KMS-11 (cell line): ENCODE measurements around the gene POLR3K.
"Not testable (repeated sequence)": the region's sequence is repeated elsewhere in the genome, so short reads cannot be mapped to it uniquely, and the experiment has no call there.

Source experiments
- H2AFZ ChIP-seq: fragments of 200-600 bp; sonication (generic); 2 replicates; pipeline ENCODE4 v1.6.1; 2016; ENCODE audit warnings: antibody characterized with exemption, mixed run types, low read depth
- H3K27ac ChIP-seq: fragments of 200-600 bp; sonication (generic); 2 replicates; pipeline ENCODE4 v1.6.1; 2016; ENCODE audit warnings: mild to moderate bottlenecking, mixed run types
- H3K27me3 ChIP-seq: fragments of 200-600 bp; sonication (generic); 2 replicates; pipeline ENCODE4 v1.6.1; 2017; ENCODE audit warnings: mild to moderate bottlenecking, low read depth, mixed run types, moderate library complexity; ENCODE audit not compliant: insufficient read depth
- H3K36me3 ChIP-seq: fragments of 200-600 bp; sonication (generic); 2 replicates; pipeline ENCODE4 v1.6.1; 2017; ENCODE audit warnings: mild to moderate bottlenecking, mixed run types; ENCODE audit not compliant: insufficient read depth
- H3K4me1 ChIP-seq: fragments of 200-600 bp; sonication (generic); 2 replicates; pipeline ENCODE4 v1.6.1; 2016; ENCODE audit warnings: mild to moderate bottlenecking, low read depth, mixed run types; ENCODE audit not compliant: poor library complexity, severe bottlenecking
- H3K4me2 ChIP-seq: fragments of 200-600 bp; sonication (generic); 2 replicates; pipeline ENCODE4 v1.7.0; 2016; ENCODE audit warnings: mild to moderate bottlenecking, mixed run types
- H3K4me3 ChIP-seq: fragments of 200-600 bp; sonication (generic); IDR thresholded peaks from 2 replicates; pipeline ENCODE4 v1.6.1; 2017; ENCODE audit warnings: low read depth, low read length, mixed read lengths; ENCODE audit not compliant: insufficient read depth
- H3K79me2 ChIP-seq: fragments of 200-600 bp; sonication (generic); 2 replicates; pipeline ENCODE4 v1.6.1; 2016; ENCODE audit warnings: low read depth, mixed run types; ENCODE audit not compliant: insufficient read depth
- H3K9ac ChIP-seq: fragments of 200-600 bp; sonication (generic); 2 replicates; pipeline ENCODE4 v1.6.1; 2016; ENCODE audit warnings: mild to moderate bottlenecking, mixed run types
- H4K20me1 ChIP-seq: fragments of 200-600 bp; sonication (generic); 2 replicates; pipeline ENCODE4 v1.6.1; 2016; ENCODE audit warnings: mild to moderate bottlenecking, mixed run types; ENCODE audit not compliant: insufficient read depth
- CTCF ChIP-seq: fragments of 200-600 bp; sonication (generic); conservative IDR thresholded peaks from 2 replicates; pipeline ENCODE4 v1.6.1; 2017; ENCODE audit warnings: low read depth, mild to moderate bottlenecking, antibody characterized with exemption, low read length, moderate library complexity, mixed read lengths

Gene POLR3K

GRCh38 chr16:47234-47633 is 6.2 kb downstream of the POLR3K start:
- Histone ChIP-seq H3K4me2 (no peak overlapping the region), H2AFZ (no peak overlapping the region), H3K27ac (no peak overlapping the region), H3K27me3 (no peaks in the 10 kb centered on the region), H3K4me1 (peaks cover 13% of the 10 kb centered on the region), H3K79me2 (peaks cover 24% of the 10 kb centered on the region), H3K4me3 (no peak overlapping the region), H3K36me3 (peaks cover 10% of the 10 kb centered on the region; the same call in 1 of the 2 replicates), H4K20me1 (no peaks in the 10 kb centered on the region), H3K9ac (no peak overlapping the region)
- no peak for TF ChIP-seq CTCF

- H3K27me3 ChIP-seq, H3K9ac ChIP-seq, H2AFZ ChIP-seq, H3K4me2 ChIP-seq, H3K4me1 ChIP-seq, H3K4me3 ChIP-seq, H4K20me1 ChIP-seq, H3K27ac ChIP-seq: not testable (repeated sequence)
- H3K36me3 ChIP-seq, result peaks cover 10% of the 10 kb centered on the region; the same call in 1 of the 2 replicates
- H3K79me2 ChIP-seq, result peaks cover 16% of the 10 kb centered on the region
Measured at GRCh38 chr16:46510-46909, 6.9 kb downstream of the POLR3K start.

- Histone ChIP-seq H3K4me3 (no peak overlapping the region), H3K27ac (no peak overlapping the region), H3K4me1 (peaks cover 5% of the 10 kb centered on the region), H3K36me3 (0 out of 2 replicates have a peak, but pooled peaks cover 5% of the 10 kb centered on the region), H3K27me3 (no peaks in the 10 kb centered on the region), H3K79me2 (peaks cover 6% of the 10 kb centered on the region; the same call in 1 of the 2 replicates), H4K20me1 (no peaks in the 10 kb centered on the region), H2AFZ (no peak overlapping the region), H3K4me2 (no peak overlapping the region), H3K9ac (no peak overlapping the region)
- TF ChIP-seq CTCF, result no peak
Measured at GRCh38 chr16:45454-45853, 8.0 kb downstream of the POLR3K start.

GRCh38 chr16:44655-45054 is 8.8 kb downstream of the POLR3K start:
- Histone ChIP-seq H4K20me1 (no peaks in the 10 kb centered on the region), H2AFZ (no peak overlapping the region), H3K9ac (no peak overlapping the region), H3K79me2 (no peaks in the 10 kb centered on the region; the same call in 1 of the 2 replicates), H3K4me3 (no peak overlapping the region), H3K27ac (no peak overlapping the region), H3K27me3 (no peaks in the 10 kb centered on the region), H3K4me2 (no peak overlapping the region), H3K4me1 (peaks cover 13% of the 10 kb centered on the region), H3K36me3 (no peaks in the 10 kb centered on the region)
- TF ChIP-seq CTCF, result no peak

- no peak overlapping the region for H3K4me3 ChIP-seq
- no peak overlapping the region for H3K4me2 ChIP-seq
- no peaks in the 10 kb centered on the region for H3K36me3 ChIP-seq
- no peaks in the 10 kb centered on the region for H4K20me1 ChIP-seq
- no peak for TF ChIP-seq CTCF
- no peaks in the 10 kb centered on the region for H3K27me3 ChIP-seq
- H3K9ac ChIP-seq, result no peak overlapping the region
- no peak overlapping the region for H2AFZ ChIP-seq
- peaks cover 26% of the 10 kb centered on the region for H3K4me1 ChIP-seq
- no peaks in the 10 kb centered on the region; the same call in 1 of the 2 replicates for H3K79me2 ChIP-seq
- no peak overlapping the region for H3K27ac ChIP-seq
Measured at GRCh38 chr16:43294-43693, 10.1 kb downstream of the POLR3K start.
